GM21717 (cell line): ENCODE results near the gene ALOX12B.
"Not testable (repeated sequence)": the region's sequence is repeated elsewhere in the genome, so short reads cannot be mapped to it uniquely, and the experiment has no call there.

Experiments
- ATAC-seq: cut with Tn5 transposase; IDR thresholded peaks from one replicate; pipeline ENCODE4 v1.9.1; 2021; ENCODE audit warnings: mild to moderate bottlenecking, moderate library complexity; ENCODE audit not compliant: unreplicated experiment

Gene ALOX12B

DNA sequence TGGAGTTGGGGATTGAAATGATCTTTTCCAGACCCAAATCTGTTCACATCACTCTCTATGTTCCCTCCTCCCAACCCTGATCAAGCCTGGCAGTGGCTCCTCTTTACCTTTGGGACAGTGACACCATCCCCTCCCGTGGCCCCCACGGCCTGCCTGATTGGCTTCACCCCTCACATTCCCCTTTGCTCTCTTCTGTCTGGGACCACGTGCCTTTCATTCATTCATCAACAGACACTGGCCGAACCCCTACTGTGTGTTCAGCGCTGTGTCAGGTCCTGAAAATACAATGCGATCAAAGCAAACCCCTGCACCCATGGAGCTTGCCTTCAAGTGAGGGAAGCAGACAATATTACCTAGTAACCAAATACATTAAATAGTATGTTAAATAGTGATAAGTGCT is 2.2 kb upstream of the ALOX12B start:
- ATAC-seq: no peak

DNA sequence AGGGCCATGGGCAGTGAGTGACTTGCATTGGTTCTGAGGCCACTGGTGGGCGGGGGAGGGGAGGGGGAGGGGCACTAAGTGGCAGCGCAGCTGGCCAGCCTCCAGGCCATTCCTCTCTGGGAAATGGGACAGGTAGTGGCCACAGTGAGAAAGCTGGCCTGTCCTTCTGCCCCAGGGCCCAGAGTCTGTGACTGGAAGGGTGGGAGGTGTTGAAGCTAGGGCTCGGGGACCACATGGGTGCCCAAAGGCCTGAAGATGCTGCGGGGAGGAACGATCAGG is 375 bp upstream of the ALOX12B start:
- no peak for ATAC-seq

DNA sequence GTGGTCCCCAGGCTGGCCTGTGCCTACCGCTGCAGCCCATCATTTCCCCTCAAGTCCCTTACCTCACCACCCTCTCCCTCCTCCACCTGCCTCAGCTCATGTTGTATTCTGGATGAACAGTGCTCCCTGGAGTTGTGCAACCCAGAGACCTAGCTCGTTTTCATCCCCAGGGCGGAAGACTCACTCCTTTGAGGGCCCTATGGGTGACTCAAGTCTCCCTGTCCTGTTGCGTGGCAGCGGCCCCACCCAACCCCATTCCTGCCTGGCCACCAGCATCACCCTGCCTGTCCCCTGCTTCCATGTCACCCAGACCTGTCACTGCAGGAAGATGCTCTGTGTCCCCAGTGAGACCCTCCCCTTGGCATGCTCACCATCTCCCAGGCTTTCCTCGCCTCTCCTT is 3.3 kb downstream of the ALOX12B start:
- ATAC-seq: no peak

DNA sequence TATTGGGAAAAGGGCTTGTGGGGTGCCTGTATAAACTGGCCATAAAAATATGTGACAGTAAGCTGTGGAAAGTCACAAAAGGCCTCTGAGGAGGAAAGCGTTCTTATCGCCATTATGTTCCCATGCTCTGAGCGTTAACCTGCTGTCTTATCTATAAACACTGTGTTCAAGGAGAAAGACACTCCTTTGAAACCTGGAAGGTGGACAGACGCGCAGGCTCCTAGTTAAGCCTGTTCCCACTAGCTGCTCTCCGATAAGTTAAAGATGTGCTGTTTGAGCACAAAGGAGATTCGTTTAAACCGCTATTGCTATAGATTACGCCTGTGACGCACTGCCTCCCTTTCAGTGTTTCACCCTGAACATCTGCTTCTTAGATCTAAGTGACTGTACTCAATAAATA is 5.2 kb downstream of the ALOX12B start:
- ATAC-seq: no peak

DNA sequence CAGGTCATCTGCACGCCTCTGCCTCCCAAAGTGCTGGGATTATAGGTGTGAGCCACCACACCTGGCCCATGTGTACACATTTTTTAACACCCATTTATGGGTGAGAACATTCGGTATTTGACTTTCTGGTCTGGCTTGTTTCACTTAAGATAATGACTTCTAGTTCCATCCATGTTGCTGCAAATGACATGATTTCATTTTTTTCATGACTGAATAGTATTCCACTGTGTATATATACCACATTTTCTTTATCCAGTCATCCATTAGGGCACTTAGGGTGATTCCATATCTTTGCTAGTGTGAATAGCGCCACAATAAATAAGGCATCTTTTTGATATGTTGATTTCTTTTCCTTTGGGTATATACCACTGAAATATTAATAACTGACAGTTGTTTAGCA is 5.6 kb downstream of the ALOX12B start:
- ATAC-seq: no peak

DNA sequence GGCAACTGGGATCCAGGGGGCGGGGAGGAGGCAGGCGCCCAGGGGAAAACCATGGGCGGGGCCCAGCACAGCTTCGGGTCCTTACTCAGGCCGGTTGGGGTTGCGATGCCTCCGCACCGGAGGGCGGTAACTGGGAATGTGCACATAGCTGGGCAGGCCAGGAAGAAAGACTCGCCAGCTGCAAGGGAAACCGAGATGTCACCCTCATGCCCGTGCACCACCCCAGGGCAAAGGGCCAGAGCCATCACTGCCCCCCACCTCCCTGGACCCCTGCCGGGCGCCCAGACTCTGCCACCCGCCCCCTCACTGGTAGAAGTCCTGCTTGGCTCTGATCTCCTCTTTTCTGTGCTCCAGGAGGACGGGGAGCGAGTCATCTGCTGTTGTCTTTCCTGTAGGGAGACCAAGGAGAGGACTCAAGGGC is 6.7 kb downstream of the ALOX12B start:
- ATAC-seq: no peak

DNA sequence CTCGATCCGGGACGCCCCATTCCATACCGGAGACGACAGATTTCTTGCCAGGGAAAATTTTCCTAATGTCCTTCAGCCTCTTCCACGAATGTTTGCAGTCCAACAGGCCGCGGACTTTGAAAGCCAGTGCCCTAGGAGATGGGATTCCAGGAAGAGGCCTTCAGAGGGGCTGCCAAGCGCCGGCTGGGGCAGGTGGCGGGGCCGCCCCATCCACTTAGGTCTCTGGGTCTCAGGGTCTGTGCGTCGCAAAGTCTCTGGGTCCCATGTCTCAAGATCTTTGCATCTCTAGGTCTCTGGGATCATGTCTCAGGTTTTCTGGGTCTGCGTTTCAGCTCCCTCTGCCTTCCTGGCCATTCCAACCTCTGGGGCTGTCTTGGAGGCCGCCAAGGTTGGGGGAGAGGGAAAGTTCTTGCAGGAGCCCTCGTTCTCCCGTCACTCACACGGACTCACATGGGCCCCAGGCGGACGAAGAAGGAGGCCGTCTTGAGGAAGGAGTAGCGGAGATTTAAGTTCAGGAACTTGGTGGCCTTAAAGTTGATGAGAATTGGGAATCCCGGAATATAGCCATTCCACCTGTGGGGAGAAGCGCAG is 7.2 kb downstream of the ALOX12B start:
- no peak for ATAC-seq

DNA sequence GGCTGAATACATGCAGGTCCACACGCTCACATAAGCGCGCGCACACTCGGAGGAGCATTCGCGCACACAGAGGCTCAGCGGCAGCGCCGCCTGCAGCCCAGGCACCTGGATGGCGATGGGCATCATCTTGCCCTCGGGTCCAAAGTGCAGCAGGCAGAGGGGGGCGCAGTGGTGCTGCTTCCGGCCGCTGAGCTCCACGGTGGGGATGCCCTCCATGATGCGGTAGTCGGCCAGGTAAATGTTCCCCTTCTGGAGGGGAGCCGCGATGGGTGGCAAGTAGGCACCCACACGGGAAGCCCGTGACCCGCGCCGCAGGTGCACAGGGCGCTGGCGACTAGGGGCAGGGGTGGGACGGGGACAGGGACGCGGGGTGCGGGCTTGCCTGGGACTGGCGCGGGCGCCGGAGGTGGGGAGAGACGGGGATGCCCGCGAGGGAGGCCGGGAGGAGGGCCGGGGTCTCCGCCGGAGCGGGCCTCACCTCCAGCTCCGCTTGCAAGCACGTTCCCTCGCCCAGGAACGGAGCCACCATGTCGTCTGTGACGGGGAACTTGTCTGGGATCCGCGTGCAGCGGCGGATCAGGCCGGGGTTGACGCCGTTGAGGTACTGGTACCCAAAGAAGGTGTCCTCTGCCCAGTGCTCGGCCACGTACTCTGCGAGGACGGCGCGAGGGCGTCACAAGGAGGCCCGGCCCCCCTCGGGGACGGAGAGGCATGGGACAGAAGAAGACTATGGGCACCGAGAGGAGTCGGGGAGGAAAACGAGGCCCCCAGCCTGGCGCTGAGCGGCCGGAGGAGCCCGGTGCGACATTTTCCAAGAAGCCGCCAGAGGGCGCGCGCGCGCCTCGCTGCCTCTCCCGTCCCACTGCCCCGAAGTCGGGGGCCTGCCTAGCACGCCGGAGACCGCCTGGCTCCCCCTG is 8.0 kb downstream of the ALOX12B start:
- peak; percentile 58 for ATAC-seq

DNA sequence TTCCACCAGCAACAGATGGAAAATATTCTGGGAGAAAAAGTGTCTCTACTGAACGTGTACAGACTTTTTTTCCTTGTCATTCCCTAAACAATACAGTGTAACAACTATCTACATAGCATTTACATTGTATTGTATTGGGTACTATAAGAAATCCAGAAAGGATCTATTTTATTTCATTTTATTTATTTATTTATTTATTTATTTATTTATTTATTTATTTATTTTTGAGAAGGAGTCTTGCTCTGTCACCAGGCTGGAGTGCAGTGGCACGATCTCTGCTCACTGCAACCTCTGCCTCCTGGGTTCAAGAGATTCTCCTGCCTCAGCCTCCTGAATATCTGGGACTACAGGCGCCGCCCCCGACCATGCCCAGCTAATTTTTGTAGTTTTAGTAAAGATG is 9.6 kb downstream of the ALOX12B start:
- ATAC-seq: not testable (repeated sequence)

DNA sequence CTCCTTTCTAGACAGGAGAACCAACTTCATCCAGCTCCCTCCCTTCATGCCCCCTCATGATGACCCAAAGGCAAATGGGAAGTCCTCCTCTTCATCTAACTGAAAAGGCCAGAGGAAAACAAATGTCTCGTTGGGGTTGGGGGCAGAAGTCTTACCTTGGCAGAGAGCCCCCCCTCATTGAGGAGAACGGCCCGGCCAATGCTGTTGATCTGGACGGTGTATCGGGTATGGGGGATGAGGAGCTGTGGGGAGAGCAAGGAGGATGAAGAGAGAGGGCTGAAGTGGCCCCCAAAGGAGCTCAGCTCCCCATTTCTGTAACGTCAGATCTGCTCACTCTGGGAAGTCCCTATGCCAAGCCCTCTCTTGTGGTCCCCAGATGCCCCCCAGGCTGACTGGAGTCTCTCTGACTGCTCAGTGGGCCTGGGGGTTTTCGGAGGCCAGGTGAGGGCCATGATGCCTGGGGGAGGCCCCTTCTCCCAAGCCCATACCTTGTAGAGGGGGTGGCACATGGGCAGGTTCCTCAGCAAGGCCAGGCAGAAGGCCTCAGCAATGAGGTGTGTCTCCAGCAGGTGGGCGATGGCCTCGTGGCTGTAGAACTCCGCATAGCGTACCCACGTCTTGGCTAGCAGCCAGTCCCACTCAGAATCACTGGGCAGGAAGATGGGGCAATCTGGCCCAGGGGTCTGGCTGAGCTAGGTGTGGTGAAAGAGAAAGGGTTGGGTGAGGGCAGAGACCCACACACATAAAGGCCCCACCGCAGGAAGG is 10.8 kb downstream of the ALOX12B start:
- ATAC-seq: no peak

DNA sequence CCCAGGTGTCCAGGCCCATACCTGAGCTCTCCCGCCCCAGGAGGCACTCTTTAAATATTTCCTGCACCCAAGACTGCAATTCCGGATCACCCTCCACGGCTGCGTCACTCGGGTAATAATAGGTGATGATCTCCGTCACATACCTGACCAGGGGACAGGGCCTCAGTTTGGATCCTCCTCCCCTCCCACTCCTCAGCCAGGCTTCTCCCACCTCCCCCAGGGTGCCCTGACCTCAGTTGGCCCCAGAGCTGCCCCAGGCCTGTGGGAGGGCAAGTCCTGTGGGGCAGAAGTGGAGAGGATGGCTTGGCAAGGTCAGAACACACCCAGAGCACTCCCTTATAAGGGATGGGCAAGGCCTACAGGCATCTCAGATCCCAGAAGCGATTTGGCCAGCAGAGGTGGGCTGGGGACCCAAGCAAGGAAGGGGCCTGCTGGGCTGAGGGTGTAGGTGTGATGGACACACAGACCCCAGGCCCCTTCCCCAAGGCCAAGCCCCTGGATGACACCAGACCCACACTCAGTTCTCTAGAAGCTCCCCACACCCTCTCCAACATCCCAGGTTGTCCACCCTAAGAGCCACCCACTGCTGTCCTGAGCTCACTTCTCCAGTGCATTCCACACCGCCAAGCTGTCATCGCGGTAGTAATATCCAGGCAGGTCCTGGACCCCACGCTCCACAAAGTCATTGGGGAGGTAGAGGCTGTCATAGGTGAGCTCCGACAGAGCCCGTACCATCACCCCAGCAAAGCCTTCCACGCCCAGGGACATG is 11.8 kb downstream of the ALOX12B start:
- no peak for ATAC-seq

DNA sequence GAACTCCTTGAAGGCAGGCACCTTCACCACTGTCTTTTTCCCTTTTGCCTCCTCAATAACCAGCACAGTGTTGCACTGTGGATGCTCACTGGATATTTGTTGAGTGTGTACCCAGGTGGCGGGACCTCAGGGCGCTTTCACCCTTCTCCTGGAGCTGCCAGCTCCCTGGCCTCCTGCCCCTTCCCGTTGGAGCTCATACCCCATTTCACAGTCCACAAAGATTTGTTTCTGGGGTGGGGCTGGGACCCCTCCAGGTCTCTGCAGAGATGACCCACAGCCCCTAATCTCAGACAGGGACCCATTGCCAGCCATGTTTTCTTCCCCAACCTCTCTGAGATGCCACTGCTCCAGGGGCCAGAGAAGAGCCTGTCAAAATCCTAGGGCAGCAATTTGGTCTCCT is 12.4 kb downstream of the ALOX12B start:
- ATAC-seq: no peak

DNA sequence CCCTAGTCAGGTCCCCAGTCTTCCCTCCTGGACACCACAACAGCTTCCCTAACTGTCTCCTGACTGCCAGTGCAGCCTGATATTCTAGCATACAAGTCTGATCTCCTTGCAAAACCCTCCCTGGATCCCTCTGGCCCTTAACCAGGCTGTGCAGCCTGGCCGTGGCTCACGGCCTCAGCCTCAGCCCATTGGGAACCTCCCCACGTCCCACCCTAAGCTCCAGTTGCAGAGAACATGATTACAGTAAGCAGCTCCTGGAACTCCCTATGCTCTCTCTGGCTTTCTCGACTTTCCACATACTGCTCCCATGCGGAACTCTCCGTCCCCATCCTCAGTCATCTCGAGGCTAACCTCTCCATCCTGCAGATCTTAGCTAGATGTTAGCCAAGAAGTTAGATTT is 13.0 kb downstream of the ALOX12B start:
- ATAC-seq: no peak

DNA sequence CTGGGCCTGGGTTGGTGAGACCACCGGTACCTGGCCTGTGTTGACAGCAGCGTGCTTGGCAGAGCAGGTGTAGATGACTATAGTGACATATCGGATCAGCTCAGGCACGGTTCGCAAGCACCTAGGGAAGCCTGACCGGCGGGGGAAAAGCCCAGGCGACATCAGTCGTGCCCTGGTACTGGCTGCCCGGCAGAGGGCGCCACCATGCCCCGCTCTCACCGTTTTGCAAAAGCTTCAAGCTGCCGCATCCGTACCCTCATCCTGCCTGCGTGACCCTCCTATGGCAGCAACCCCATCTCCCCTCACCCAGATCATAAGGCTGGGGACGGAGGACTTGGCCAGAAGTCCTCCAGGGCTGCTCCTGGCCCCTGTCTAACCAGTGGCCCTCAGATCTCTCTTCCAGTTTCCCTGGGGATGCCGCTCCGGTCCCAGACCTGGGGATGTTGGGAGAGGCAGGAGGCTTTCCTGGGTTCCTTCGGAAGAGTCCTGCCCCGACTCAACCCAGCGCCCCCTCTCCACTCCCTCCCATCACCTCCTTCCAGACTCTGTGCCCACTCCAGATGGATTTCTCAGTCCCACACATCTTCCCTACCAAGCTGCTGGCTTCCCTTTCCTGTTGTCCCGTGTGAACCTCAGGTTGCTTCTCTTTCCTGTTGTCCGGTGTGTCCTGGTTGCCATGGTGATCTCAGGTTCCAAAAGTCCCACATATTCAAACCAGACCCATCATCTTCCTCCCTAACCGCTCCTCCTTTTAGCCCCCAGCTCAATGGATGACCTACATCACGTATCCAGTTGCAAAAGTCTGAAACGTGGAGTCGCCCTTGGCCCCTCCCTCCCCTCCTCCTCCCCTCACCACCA is 13.7 kb downstream of the ALOX12B start:
- ATAC-seq: no peak

DNA sequence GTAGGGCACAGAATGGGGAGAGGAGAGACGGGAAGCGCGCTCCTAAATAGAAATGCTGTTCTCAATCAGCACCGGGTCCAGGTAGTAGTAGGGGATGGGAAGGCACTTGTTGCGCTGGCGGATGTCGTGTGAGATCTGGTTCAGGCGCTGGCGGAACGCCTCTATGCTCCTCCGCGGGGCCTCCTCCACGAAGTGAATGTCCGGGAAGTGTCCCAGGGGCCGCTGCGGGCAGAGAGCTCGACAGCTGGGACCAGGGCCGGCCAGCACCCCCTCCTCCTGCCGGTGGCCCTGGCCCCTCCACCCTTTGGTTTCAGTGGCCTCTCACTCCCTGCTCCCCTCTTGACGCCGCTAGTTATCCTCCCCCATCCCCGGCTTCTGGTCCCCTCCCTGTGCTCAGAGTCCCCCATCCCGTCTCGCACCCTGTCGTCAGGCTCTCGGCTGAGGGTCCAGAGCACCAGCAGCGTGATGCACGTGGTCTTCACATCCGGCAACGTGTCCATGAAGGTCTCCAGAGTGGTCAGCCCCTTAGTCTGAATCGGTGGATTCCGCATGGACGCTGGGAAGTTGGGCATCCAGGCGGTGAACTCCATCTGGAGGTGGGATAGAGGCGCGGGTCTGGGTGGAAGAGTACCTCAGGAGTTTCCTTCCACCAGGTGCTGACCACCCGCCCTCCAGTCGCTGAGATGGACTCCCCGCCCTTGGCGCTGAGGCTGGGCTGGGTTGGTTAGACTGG is 14.6 kb downstream of the ALOX12B start:
- ATAC-seq: no peak

DNA sequence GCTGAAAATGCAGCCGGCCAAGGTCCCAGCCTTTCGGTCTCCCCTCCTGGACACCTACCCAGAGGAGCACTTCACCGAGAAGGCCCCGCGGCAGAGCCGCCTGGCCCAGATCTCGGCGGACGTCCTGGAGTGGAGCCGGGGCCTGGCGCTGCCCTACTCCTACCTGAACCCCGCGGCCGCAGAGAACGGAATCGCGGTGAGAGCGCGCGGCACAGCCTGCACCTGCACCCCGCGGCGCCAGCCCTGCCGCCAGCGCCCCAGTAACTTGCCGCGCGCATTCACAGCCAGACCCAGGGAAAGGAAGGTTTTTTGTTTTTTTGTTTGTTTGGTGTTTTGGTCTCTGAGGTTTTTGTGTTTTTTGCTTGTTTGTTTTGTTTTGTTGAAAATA is 15.2 kb downstream of the ALOX12B start:
- no peak for ATAC-seq

DNA sequence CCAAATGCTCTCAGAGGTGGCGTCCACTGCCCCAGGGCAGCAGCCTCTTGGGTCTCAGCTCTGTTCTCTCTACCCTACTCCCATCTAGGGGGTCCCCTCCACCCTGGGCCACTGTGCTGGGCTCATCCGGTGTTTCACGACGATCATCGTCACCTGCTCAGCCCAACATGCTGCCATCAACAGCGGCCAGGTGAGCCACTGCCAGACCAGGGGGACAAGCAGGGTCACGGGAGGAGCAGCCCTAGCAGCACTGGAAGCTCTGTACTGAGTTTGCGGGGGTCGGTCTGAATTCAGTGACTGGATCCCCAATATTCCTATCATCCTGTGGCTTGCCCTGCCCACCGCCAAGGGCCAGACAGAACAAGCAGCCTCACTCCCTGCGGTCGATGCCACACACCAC is 16.0 kb downstream of the ALOX12B start:
- ATAC-seq: no peak

DNA sequence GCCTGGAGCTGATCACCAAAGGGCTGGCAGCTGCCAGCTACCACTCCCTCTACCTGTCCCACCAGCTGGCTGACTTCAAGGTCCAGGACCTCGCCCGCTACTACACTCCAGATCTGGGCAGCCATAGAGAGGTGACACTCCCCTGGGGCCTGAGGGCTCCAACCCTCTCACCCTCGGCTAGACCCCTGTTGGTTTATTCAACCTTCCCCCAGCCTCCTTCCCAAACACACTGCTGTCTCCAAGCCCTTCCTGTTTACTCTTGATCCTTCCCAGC is 18.0 kb downstream of the ALOX12B start:
- no peak for ATAC-seq

DNA sequence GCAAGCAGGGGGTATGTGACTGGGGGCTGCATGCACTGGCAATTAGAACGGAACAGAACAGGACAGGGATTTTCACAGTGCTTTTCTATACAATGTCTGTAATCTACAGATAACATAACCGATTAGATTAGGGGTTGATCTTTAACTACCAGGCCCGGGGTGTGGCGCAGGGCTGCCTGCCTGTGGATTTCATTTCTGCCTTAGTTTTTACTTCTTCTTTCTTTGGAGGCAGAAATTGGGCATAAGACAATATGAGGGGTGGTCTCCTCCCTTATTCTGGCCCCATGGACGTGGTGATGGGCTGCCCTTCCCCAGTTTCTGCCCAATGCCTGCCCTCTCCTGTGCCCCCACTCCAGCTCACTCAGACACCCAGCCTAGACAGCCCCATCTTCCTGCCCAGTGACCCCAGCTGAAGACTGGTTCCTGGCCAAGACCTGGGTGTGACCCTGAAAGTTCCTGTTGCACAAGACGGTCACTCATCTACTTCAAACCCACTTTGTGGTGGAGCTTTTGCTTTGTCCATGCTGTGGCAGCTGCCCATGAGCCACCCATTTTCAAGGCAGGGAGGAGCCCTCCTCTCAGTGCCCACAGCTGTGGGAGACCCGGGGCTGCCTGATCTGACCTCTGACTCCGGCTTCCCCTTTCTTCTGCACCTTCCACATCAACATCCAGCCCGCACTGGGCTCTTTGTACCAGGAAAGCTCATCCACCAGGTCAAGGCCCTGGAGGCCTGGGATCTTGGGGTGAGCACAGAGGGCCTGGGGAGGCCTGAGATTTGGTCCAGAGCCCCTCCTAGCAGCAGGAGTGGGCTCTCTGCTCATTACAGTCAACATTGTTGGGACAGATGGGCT is 18.6 kb downstream of the ALOX12B start:
- no peak for ATAC-seq
